CD4-positive, alpha-beta T cell treated with Interferon alpha-2 for 1 hour (primary cell): Measurements from ENCODE around the gene MAP3K2.
A peak's percentile ranks its signal among the peaks of the same experiment; 100 is the strongest.

Experiments used
- DNase-seq, 2 donors: peaks; one replicate each; pipeline ENCODE4 v3.0.0-alpha.2; 2020 to 2022

The MAP3K2 gene

GRCh38 chr2:127347734-127348392 lies 39.9 kb downstream of the MAP3K2 start:
- DNase-seq = no peak

- no peak for DNase-seq
These were observed 40.8 kb downstream of the MAP3K2 start for GRCh38 chr2:127347015-127347414.

GRCh38 chr2:127343277-127343676 lies 44.5 kb downstream of the MAP3K2 start:
- no peak for DNase-seq

GRCh38 chr2:127342101-127342500 lies 45.7 kb downstream of the MAP3K2 start:
- DNase-seq = no peak

GRCh38 chr2:127332335-127332734 lies 55.4 kb downstream of the MAP3K2 start:
- DNase-seq = no peak

GRCh38 chr2:127330753-127331152 lies 57.0 kb downstream of the MAP3K2 start:
- no peak for DNase-seq

GRCh38 chr2:127326289-127326945 lies 61.4 kb downstream of the MAP3K2 start:
- no peak for DNase-seq

- DNase-seq = peak in 1 of 2 donors; percentile 11
These were observed 63.1 kb downstream of the MAP3K2 start for GRCh38 chr2:127324635-127325034.

- no peak for DNase-seq
These were observed 66.5 kb downstream of the MAP3K2 start for GRCh38 chr2:127321303-127321702.

- DNase-seq = no peak
These were observed 67.0 kb downstream of the MAP3K2 start for GRCh38 chr2:127320586-127321275.

GRCh38 chr2:127320067-127320466 lies 67.7 kb downstream of the MAP3K2 start:
- DNase-seq = no peak

GRCh38 chr2:127314193-127314988 lies 73.4 kb downstream of the MAP3K2 start:
- DNase-seq = no peak

GRCh38 chr2:127313406-127313805 lies 74.4 kb downstream of the MAP3K2 start:
- DNase-seq = peak; percentile 3 to 49

- DNase-seq = no peak
These were observed 76.8 kb downstream of the MAP3K2 start for GRCh38 chr2:127310980-127311379.

- no peak for DNase-seq
These were observed 78.3 kb downstream of the MAP3K2 start for GRCh38 chr2:127309468-127309867.

- DNase-seq = no peak
These were observed 79.1 kb downstream of the MAP3K2 start for GRCh38 chr2:127308586-127309138.

GRCh38 chr2:127305990-127306585 lies 81.7 kb downstream of the MAP3K2 start:
- DNase-seq = no peak

- no peak for DNase-seq
These were observed 85.6 kb downstream of the MAP3K2 start for GRCh38 chr2:127302168-127302567.

GRCh38 chr2:127293748-127294562 lies 93.8 kb downstream of the MAP3K2 start, which contains the start of gene ERCC3:
ERCC3 (minus strand) TSS chr2:127294144; CDS start chr2:127294081, 63 bp downstream.
- peak; percentile 78 to 81 for DNase-seq

GRCh38 chr2:127293386-127293747 lies 94.4 kb downstream of the MAP3K2 start:
- DNase-seq = no peak

GRCh38 chr2:127288274-127288673 lies 99.5 kb downstream of the MAP3K2 start:
- no peak for DNase-seq

GRCh38 chr2:127283275-127283674 lies 104.5 kb downstream of the MAP3K2 start:
- no peak for DNase-seq
